ENCODE results near the gene PPIF.

PPIF gene

DNA sequence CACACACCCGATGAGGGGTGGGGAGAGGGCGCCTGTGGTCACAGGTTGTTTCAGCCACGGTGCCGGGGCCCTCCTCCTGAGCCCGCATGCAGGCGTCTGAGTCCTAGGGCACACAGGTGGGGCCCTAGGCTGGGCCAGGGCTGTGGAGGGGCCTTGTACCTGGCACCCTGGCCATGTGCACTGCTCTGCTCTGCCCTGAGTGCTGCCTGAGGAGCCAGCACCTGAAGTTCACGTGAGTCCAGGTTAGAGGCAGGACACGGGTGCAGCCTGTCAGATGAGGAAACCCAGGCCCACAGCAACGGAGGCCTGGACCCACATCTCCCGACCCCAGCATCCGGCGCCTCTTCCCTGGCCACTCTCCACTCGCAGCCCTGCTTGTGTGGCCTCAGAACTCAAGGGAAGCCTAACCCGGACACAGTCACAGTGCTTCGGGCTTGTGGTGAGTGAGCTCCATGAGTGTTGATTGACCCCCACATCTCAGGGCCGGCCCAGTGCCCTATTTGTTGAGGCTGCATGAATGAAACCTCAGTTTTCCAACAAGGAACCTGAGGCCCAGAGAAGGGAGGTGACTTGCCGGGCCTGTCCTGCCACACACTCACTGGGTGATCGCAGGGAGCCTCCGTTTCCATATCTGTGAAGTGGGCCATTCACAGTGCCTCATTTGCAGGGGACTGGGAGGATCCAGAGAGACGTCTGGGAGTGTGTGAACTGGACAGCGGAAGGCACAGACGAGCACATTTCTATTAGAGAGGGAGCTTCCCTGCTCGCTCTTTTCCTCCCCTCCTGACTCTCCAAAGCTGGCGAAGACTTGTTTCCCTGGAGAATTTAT is 39.6 kb downstream of the PPIF start:
- DNase-seq (ENCODE audit: low read depth): no peak

DNA sequence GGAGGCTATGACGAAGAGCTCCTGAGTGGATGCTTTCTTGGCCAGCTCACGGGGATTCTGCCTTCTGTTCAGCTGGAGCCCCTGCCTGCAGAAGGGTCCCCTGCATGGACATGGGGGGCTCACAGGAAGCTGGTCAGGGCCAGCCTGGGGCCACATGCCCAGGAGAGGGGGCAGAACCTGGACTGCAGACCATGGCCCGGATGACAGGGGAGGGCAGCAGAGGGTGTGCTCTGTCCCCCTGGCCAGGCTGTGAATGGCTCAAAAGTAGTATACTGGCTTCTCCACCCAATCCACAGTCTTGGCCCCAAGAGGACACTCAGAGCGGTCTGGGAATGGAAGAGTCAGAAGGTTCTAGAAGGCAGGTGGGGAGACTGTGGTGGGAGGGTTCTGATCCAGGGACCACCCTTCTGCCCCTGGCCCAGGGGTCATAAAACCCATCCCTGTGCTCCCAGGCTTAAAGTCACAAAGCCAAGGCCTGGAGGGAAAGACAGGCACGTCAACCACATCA is 40.3 kb downstream of the PPIF start:
- no peak for DNase-seq (ENCODE audit: low read depth)

GRCh38 chr10:79387974-79388850 is 40.9 kb downstream of the PPIF start:
- no peak for DNase-seq (ENCODE audit: low read depth)

DNA sequence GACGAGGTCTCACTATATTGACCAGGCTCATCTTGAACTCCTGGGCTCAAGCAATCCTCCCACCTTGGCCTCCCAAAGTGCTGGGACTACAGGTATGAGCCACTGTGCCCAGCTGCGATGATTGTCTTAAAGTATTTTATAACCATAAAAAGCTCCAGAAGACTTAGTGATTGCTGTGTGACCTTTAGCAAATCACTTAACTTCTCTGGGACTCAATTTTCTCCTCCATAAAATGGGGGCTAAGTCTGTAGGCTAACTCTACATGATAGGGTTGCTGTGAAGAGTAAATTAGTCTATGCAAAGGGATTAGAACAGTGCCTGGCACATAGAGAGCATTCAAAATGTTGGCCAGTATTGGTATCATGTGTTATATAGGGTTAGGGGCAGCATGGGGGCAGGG is 42.8 kb downstream of the PPIF start:
- no peak for DNase-seq (ENCODE audit: low read depth)

- no peak for DNase-seq (ENCODE audit: low read depth)
Measured at GRCh38 chr10:79390551-79391229, 43.4 kb downstream of the PPIF start.

DNA sequence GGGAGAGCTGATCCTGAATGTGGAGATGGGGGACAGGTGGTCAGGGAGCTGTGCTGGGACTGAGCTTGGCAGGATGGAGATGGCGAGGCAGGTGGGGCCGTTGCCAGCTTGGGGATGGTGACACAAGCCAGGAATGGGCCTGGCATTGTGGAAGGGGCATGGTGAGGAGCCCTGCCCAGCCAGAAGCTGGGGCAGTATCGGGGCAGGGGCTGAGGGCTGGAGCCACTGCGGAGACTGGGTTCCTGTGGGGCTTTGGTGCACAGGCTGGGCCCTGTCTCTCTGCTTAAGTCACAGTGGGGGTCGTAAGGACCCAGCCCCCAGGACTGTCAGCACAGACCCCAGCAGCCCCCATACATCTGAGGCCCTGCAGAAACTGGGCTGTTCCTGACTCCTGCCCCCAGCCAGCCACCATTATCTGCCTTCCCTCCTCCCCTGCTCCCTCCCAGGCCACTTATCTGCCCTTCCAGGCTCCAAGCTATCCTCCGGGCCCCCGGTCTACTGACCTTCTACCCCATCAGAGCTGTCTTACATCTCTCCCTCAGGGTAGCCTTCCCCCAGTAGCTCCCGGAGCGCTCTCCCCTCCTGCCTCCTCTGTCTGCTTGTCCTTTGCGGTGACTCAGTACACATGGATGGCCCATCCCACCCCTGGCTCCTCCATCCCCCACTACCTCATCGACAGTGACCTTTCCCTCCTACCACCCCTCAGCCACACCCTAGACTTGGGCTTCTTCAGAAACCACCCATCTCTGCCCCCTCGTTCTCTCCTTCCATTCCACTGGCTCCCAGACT is 44.2 kb downstream of the PPIF start:
- DNase-seq (ENCODE audit: low read depth): no peak

GRCh38 chr10:79392020-79392398 is 44.7 kb downstream of the PPIF start:
- no peak for DNase-seq (ENCODE audit: low read depth)

DNA sequence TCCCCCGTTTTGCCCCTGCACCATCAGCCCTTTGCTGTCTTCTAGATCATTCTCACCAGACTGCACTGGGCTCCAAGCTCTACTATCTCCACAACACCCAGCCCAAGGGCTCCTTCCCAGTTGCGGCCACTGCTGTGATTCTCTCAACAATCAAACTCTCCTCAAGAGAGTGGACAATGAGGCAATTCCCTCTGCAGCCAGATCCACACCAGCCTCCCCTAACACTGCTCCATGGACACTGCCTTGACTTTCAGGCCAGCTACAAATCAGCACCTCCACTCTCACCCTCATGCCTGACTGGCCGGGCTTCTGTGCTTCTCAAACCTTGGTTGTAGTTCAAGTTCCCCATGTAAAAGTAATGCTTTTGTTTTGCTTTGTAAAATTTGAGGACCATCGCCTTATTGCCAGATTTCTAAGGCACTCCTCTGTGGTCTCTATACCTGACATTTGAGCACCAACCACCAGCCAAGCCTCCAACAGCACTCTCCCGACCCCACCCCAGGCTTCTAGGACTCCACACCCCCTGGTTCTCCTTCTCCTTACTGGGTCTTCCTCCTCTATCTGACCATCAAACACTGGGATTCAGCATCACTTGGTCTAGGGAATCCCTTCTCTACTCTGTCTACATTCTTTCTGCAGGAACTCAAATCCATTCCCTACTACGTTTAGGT is 45.4 kb downstream of the PPIF start:
- no peak for DNase-seq (ENCODE audit: low read depth)

DNA sequence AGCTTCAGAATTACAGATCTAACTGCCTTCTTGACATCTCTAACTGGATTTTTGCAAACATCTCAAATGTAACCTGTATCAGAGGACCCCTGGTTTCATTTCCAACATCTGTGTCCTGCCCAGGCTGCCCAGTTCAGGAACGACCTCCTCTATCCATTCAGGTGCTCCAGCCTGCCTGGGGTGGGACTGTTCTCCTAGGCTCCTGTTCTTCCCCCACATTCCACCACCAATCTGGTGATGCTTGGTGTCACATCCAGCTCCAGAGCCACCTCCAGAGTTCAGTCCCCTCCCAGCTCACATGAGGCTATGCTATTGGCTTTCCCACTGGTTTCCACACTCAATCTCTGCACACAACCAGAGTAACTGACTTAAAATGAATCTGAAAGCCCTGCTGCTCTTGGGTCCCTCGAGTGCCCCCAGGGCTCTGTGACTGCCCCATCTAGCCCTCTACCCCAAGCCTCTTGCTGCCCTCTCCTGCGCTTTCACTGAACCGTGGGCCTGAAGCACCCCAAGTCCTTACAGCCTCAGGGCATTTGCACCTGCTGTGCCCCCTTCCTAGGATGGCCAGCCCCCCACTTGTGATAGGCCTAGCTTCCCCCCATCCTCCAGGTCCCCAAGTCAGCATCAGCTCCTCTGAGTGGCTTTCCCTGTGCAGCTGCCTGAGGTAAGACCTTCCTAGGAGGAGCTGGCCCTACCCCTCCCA is 46.1 kb downstream of the PPIF start:
- DNase-seq (ENCODE audit: low read depth): no peak

GRCh38 chr10:79393924-79394610 is 46.8 kb downstream of the PPIF start:
- DNase-seq (ENCODE audit: low read depth): no peak

GRCh38 chr10:79394664-79395063 is 47.4 kb downstream of the PPIF start:
- no peak for DNase-seq (ENCODE audit: low read depth)

DNA sequence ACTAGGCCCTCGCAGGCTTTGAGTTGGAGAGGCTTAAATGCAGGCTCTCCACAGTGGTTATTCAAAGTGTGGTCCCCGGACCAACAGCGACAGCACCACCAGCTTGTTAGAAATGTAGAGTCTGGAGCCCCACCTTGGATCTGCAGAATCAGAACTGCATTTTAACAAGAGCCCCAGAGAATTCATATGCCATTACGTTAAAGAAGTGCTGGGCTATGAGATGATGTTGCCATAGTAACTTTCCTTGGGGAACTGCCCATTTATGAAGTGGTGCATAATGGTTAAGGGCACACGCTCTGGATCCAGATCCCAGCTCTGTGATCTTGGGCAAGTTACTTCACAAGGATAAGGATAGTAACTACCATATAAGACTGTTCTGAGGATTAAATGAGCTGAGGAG is 49.3 kb downstream of the PPIF start:
- DNase-seq (ENCODE audit: low read depth): no peak

DNA sequence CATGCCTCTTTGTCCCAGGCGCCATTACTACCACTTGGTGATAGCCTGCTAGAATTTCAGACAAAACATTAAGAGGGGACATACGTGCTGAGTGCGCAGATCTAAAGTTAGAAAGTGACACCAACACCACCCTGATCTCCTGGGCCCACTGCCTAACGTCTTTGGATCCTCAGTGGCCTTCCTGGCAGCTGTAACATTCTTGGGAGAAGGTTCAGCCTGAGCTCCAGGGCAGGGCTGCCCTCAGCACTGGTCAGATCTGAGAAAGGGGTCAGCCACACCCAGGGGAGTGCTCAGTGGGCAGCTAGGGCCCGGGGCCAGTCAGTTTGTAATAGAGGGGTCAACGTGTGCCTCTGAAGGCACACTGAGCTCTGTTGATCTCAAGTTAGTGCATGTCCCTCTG is 49.8 kb downstream of the PPIF start:
- no peak for DNase-seq (ENCODE audit: low read depth)

GRCh38 chr10:79397575-79398303 is 50.5 kb downstream of the PPIF start:
- DNase-seq (ENCODE audit: low read depth): no peak

GRCh38 chr10:79398642-79399041 is 51.4 kb downstream of the PPIF start:
- DNase-seq (ENCODE audit: low read depth): no peak

GRCh38 chr10:79399223-79399831 is 52.1 kb downstream of the PPIF start:
- DNase-seq (ENCODE audit: low read depth): peak; percentile 72

DNA sequence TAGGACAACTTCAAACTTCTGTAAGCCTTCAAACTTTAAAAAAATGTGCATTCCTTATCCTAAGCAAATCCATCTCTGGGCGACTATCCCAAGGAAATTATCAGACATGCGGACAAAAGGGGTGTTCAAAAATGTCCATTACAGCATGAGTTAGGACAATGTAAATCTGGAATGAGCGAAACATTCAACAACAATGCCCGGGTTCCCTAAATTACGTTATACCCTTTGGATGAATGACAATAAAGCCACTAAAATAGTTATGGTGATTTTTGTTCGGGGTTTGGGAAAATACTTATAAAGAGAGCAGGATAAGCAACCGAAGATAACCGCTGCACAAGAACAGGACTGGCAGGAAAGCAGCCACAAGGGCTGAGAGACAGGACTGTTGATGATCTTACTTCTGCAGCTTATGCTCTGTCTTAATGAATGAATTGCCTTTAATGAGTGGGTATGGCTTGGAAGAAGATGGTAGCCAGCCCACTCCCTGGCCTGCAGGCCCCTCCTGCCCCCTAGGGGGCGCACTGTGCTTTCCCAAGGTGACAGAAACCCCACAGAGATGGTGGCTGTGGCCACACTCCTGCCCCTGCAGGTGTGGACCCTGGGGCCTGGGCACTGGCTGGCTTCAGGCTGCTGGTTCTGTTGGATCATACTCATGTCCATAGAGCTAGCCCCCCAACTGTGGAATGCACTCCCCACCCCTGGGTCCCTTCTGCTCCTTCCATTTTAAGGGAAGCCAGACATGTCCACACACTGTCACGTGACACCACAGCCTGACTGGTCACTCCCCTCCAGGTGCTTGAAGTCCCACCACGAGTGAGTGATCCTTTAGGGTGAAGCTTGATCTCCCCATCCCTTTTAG is 53.1 kb downstream of the PPIF start:
- DNase-seq (ENCODE audit: low read depth): no peak

All from non-pigmented ciliary epithelial cell (primary cell).